Psoas muscle (tissue), 8 donors: ENCODE results near the gene LORICRIN. TPM values are rescaled to one million over a fixed set of nuclear protein-coding genes. Genes with fewer than 3 reads are reported as not detected.

ENCODE experiments used
- ATAC-seq, 4 donors: fragments of 200-7000 bp; cut with Tn5 transposase; one replicate each; pipeline ENCODE4 v1.9.1; 2020; ENCODE audit warnings: moderate library complexity in 3 of 4, mild to moderate bottlenecking in 2 of 4
- DNase-seq, 2 donors: peaks; one replicate each; pipeline ENCODE4 v3.0.0-alpha.2; 2020
- H3K27ac ChIP-seq: fragments of 200-600 bp; one replicate; pipeline ENCODE4 v1.8.0; 2022
- H3K27me3 ChIP-seq, 3 donors: fragments of 200-600 bp in 1 of 3; one replicate each; pipeline versions ENCODE4 v1.6.1 to v1.8.0; 2013 to 2022; ENCODE audit warnings: low read length in 2 of 3, mild to moderate bottlenecking in 2 of 3, moderate library complexity in 1 of 3; ENCODE audit not compliant: insufficient read depth in 3 of 3
- H3K36me3 ChIP-seq, 2 donors: fragments of 200-600 bp in 1 of 2; one replicate each; pipeline versions ENCODE4 v1.6.1 to v1.8.0; 2013 to 2022; ENCODE audit warnings: low read depth in 1 of 2, mild to moderate bottlenecking in 1 of 2, moderate library complexity in 1 of 2; ENCODE audit not compliant: insufficient read depth in 1 of 2
- H3K4me1 ChIP-seq: fragments of 200-600 bp; one replicate; pipeline ENCODE4 v1.8.0; 2022
- H3K4me3 ChIP-seq: fragments of 200-600 bp; one replicate; pipeline ENCODE4 v1.8.0; 2022; ENCODE audit warnings: mild to moderate bottlenecking
- H3K9me3 ChIP-seq: fragments of 200-600 bp; one replicate; pipeline ENCODE4 v1.8.0; 2022
- WGBS, 3 donors: extraction: QIAGEN DNeasy Blood & Tissue Kit; methylation state at CpG; one replicate each; pipeline versions ENCODE4 v1.1.6 to v1.1.7; 2013; 5-methylcytosine and 5-hydroxymethylcytosine counted together
- intact Hi-C, 2 donors: fragments of 100-400 bp; cut with DNase I; formaldehyde crosslinking; loops; one replicate each; pipeline versions ENCODE4 v1.11.0 to v1.14.2; 2022
- polyA plus RNA-seq, 3 donors: library from polyadenylated mRNA; stranded (reverse); fragments of 200-250 nt; gene quantifications; one replicate each; pipeline ENCODE4 v1.2.3, GENCODE V29; 2013
- total RNA-seq, 4 donors: library from RNA; stranded (reverse); fragmentation: NEBNext Ultra II Directional in 2 of 4; extraction: Animal tissue kit (Norgen Biotek cat#: 25700) in 2 of 4; gene quantifications; one replicate each; pipeline versions ENCODE4 v1.2.1 to v1.2.4, GENCODE V29; 2021 to 2023
- TF ChIP-seq, protein P1 (sequence below): fragments of 200-600 bp; IDR thresholded peaks from one replicate; pipeline ENCODE4 v1.8.0; 2022; ENCODE audit warnings: antibody characterized with exemption
- donor health status: healthy with polysubstance abuse.
- donor health status: DM: no; HTN: no; CAD: no; lungs with moderate emphysema.
- donor health status: Bipolar disorder and iron deficiency.
- donor health status: healthy.
- donor health status: DM: yes; HTN: yes; CAD: no.
- donor health status: DM: no; HTN: no; CAD: no.
- donor health status: DM: no; HTN: no; CAD: no.
- donor health status: DM: yes; HTN: yes; CAD: no.

The LORICRIN gene
- total and polyA plus RNA-seq, 7 donors, result 0.06 to 0.25 TPM; not detected in 5

- WGBS, 3 donors, result 69 to 78% (median 77%) methylated on average over 2 of the region's 2 CpGs
- Histone ChIP-seq H3K36me3 (no peaks in the 10 kb centered on the region), H3K27ac (no peak overlapping the region), H3K27me3 (peaks cover 0 to 3% (median 2%) of the 10 kb centered on the region in 3 donors), H3K4me3 (no peak overlapping the region), H3K4me1 (no peaks in the 10 kb centered on the region), H3K9me3 (no peaks in the 10 kb centered on the region)
- DNase-seq, result no peak
- TF ChIP-seq, protein P1, sequence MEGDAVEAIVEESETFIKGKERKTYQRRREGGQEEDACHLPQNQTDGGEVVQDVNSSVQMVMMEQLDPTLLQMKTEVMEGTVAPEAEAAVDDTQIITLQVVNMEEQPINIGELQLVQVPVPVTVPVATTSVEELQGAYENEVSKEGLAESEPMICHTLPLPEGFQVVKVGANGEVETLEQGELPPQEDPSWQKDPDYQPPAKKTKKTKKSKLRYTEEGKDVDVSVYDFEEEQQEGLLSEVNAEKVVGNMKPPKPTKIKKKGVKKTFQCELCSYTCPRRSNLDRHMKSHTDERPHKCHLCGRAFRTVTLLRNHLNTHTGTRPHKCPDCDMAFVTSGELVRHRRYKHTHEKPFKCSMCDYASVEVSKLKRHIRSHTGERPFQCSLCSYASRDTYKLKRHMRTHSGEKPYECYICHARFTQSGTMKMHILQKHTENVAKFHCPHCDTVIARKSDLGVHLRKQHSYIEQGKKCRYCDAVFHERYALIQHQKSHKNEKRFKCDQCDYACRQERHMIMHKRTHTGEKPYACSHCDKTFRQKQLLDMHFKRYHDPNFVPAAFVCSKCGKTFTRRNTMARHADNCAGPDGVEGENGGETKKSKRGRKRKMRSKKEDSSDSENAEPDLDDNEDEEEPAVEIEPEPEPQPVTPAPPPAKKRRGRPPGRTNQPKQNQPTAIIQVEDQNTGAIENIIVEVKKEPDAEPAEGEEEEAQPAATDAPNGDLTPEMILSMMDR, result no peak
- intact Hi-C loops, result no loop called here
- no peak for ATAC-seq
These were observed 49.1 kb downstream of the LORICRIN start for GRCh38 chr1:153308540-153308939.

GRCh38 chr1:153309441-153309840 lies 50.0 kb downstream of the LORICRIN start:
- no peaks in the 10 kb centered on the region for H3K9me3 ChIP-seq
- intact Hi-C loops, result no loop called here
- no peak for ATAC-seq
- no peaks in the 10 kb centered on the region for H3K36me3 ChIP-seq
- peaks cover 0 to 3% (median 2%) of the 10 kb centered on the region in 3 donors for H3K27me3 ChIP-seq
- WGBS, 3 donors, result 68 to 87% (median 76%) methylated on average over 2 of the region's 2 CpGs
- no peak for DNase-seq
- no peak overlapping the region for H3K27ac ChIP-seq
- TF ChIP-seq, protein P1, result no peak
- H3K4me3 ChIP-seq, result no peak overlapping the region
- H3K4me1 ChIP-seq, result no peaks in the 10 kb centered on the region

- H3K27ac ChIP-seq, result no peak overlapping the region
- no peaks in the 10 kb centered on the region for H3K36me3 ChIP-seq
- H3K4me1 ChIP-seq, result no peaks in the 10 kb centered on the region
- H3K27me3 ChIP-seq, result peaks cover 0 to 3% (median 2%) of the 10 kb centered on the region in 3 donors
- no peaks in the 10 kb centered on the region for H3K9me3 ChIP-seq
- no peak for ATAC-seq
- H3K4me3 ChIP-seq, result no peak overlapping the region
- TF ChIP-seq, protein P1, result no peak
- WGBS, 3 donors, result 62 to 71% (median 64%) methylated on average over 7 of the region's 7 CpGs
- DNase-seq, result no peak
- intact Hi-C loops, result no loop called here
These were observed 51.0 kb downstream of the LORICRIN start for GRCh38 chr1:153310526-153310925.

Other genes starting within 250 kb of the LORICRIN start
- gene SPRR1B, start 228.5 kb upstream of the LORICRIN start, total RNA-seq, result not detected
- gene SPRR1B, start 228.5 kb upstream of the LORICRIN start, polyA plus RNA-seq, result under 1 TPM in 1 of 3 donors, not detected in 2; 0.23 TPM
- not detected for gene SPRR2D, start 218.6 kb upstream of the LORICRIN start, total RNA-seq
- not detected for gene SPRR2D, start 218.6 kb upstream of the LORICRIN start, polyA plus RNA-seq
- gene SPRR2A, start 202.2 kb upstream of the LORICRIN start, total RNA-seq, result under 1 TPM in 2 of 4 donors, not detected in 2; 0.34 to 0.56 TPM
- gene SPRR2A, start 202.2 kb upstream of the LORICRIN start, polyA plus RNA-seq, result under 1 TPM in 1 of 3 donors, not detected in 2; 0.22 TPM
- not detected for gene SPRR2B, start 188.1 kb upstream of the LORICRIN start, total RNA-seq
- not detected for gene SPRR2B, start 188.1 kb upstream of the LORICRIN start, polyA plus RNA-seq
- not detected for gene SPRR2E, start 165.2 kb upstream of the LORICRIN start, total RNA-seq
- gene SPRR2E, start 165.2 kb upstream of the LORICRIN start, polyA plus RNA-seq, result under 1 TPM in 1 of 3 donors, not detected in 2; 0.14 TPM
- not detected for gene SPRR2F, start 146.2 kb upstream of the LORICRIN start, total RNA-seq
- not detected for gene SPRR2F, start 146.2 kb upstream of the LORICRIN start, polyA plus RNA-seq
- gene SPRR2G, start 108.8 kb upstream of the LORICRIN start, total RNA-seq, result not detected
- not detected for gene SPRR2G, start 108.8 kb upstream of the LORICRIN start, polyA plus RNA-seq
- not detected for gene LELP1, start 56.3 kb upstream of the LORICRIN start, total RNA-seq
- gene LELP1, start 56.3 kb upstream of the LORICRIN start, polyA plus RNA-seq, result not detected
- gene PRR9, start 42.1 kb upstream of the LORICRIN start, total RNA-seq, result not detected
- gene PRR9, start 42.1 kb upstream of the LORICRIN start, polyA plus RNA-seq, result under 1 TPM in 1 of 3 donors, not detected in 2; 0.04 TPM
- not detected for gene PGLYRP3, start 53.3 kb downstream of the LORICRIN start, total RNA-seq
- not detected for gene PGLYRP3, start 53.3 kb downstream of the LORICRIN start, polyA plus RNA-seq
- not detected for gene PGLYRP4, start 89.2 kb downstream of the LORICRIN start, total RNA-seq
- not detected for gene PGLYRP4, start 89.2 kb downstream of the LORICRIN start, polyA plus RNA-seq
- gene S100A9, start 98.2 kb downstream of the LORICRIN start, total RNA-seq, result 10 to 100 TPM; 26.4 to 60.3 (median 52.2) TPM
- gene S100A9, start 98.2 kb downstream of the LORICRIN start, polyA plus RNA-seq, result 100 to 1,000 TPM in 1 of 3 donors, 10 to 100 TPM in 2; 38.8 to 111 (median 46.1) TPM
- 1 to 10 TPM; 1.2 to 2.8 (median 1.8) TPM for gene S100A12, start 115.9 kb downstream of the LORICRIN start, total RNA-seq
- 1 to 10 TPM in 2 of 3 donors, under 1 TPM in 1; 0.40 to 3.5 (median 1.0) TPM for gene S100A12, start 115.9 kb downstream of the LORICRIN start, polyA plus RNA-seq
- 10 to 100 TPM; 26.0 to 57.0 (median 33.5) TPM for gene S100A8, start 131.4 kb downstream of the LORICRIN start, total RNA-seq
- 10 to 100 TPM; 16.8 to 30.6 (median 25.2) TPM for gene S100A8, start 131.4 kb downstream of the LORICRIN start, polyA plus RNA-seq
- not detected for gene S100A7A, start 156.8 kb downstream of the LORICRIN start, total RNA-seq
- gene S100A7A, start 156.8 kb downstream of the LORICRIN start, polyA plus RNA-seq, result not detected
- gene S100A7, start 201.0 kb downstream of the LORICRIN start, total RNA-seq, result under 1 TPM in 1 of 4 donors, not detected in 3; 0.60 TPM
- not detected for gene S100A7, start 201.0 kb downstream of the LORICRIN start, polyA plus RNA-seq